ENCODE measurements around the gene DYRK1A. TPM values are rescaled to one million over a fixed set of nuclear protein-coding genes. Genes with fewer than 3 reads are reported as not detected.

Gene DYRK1A
- total RNA-seq, 1 donor from 2014 or later, result 108 TPM

- DNase-seq (ENCODE audit: low spot score), result peak; percentile 86
- peaks cover 100% of the 10 kb centered on the region for H3K79me2 ChIP-seq (ENCODE audit: low read depth)
- no peak overlapping the region for H2AFZ ChIP-seq (replicated peaks)
- H3K27ac Mint-ChIP-seq, result no peak overlapping the region
- no peaks in the 10 kb centered on the region for H3K36me3 ChIP-seq
- H3K4me1 ChIP-seq, result peaks cover 45% of the 10 kb centered on the region
- H3K36me3 Mint-ChIP-seq, result peaks cover 11% of the 10 kb centered on the region
- no peaks in the 10 kb centered on the region for H3K9me3 ChIP-seq (ENCODE audit: low read depth)
- no peak overlapping the region for H3K9ac ChIP-seq
- no peaks in the 10 kb centered on the region for H3K9me3 Mint-ChIP-seq
- TF ChIP-seq CTCF (IDR thresholded peaks at IDR 0.05), result peak; percentile 58
- TF ChIP-seq EZH2 (IDR thresholded peaks at IDR 0.05), result no peak
- no peak for TF ChIP-seq EZH2phosphoT487 (IDR thresholded peaks at IDR 0.05)
- peak overlapping the region; percentile 57 for H3K4me2 ChIP-seq
- H4K20me1 ChIP-seq (ENCODE audit: low read depth), result peaks cover 99% of the 10 kb centered on the region
- H3F3A ChIP-seq (ENCODE audit: low read depth), result peaks cover 39% of the 10 kb centered on the region
- H3K4me3 ChIP-seq, result peak overlapping the region; percentile 10
- H3K27ac ChIP-seq, result no peak overlapping the region
- H3K4me3 Mint-ChIP-seq, result no peak overlapping the region
- H3K27me3 ChIP-seq, result no peaks in the 10 kb centered on the region
- H3K4me1 Mint-ChIP-seq, result peaks cover 43% of the 10 kb centered on the region
- H3K27me3 Mint-ChIP-seq (ENCODE audit: insufficient read depth, low read depth), result no peaks in the 10 kb centered on the region
Measured at GRCh38 chr21:37460196-37460595, 93.6 kb downstream of the DYRK1A start.

GRCh38 chr21:37461479-37461878 lies 94.9 kb downstream of the DYRK1A start:
- H4K20me1 ChIP-seq (ENCODE audit: low read depth), result peaks cover 94% of the 10 kb centered on the region
- H3K27ac Mint-ChIP-seq, result no peak overlapping the region

GRCh38 chr21:37462087-37462861 lies 95.7 kb downstream of the DYRK1A start:
- Mint-ChIP-seq H3K4me1 (peaks cover 41% of the 10 kb centered on the region), H3K27ac (no peak overlapping the region), H3K9me3 (peaks cover under 1% of the 10 kb centered on the region), H3K36me3 (peaks cover 13% of the 10 kb centered on the region), H3K27me3 (ENCODE audit: insufficient read depth, low read depth) (no peaks in the 10 kb centered on the region), H3K4me3 (no peak overlapping the region)
- Histone ChIP-seq H3K4me3 (peak overlapping the region; percentile 5), H3K9ac (no peak overlapping the region), H3F3A (ENCODE audit: low read depth) (peaks cover 39% of the 10 kb centered on the region), H3K27ac (peak overlapping the region; percentile 72), H3K27me3 (no peaks in the 10 kb centered on the region), H3K79me2 (ENCODE audit: low read depth) (peaks cover 100% of the 10 kb centered on the region), H3K36me3 (no peaks in the 10 kb centered on the region), H4K20me1 (ENCODE audit: low read depth) (peaks cover 88% of the 10 kb centered on the region), H2AFZ (replicated peaks) (no peak overlapping the region), H3K4me1 (peaks cover 45% of the 10 kb centered on the region), H3K9me3 (ENCODE audit: low read depth) (no peaks in the 10 kb centered on the region), H3K4me2 (peak overlapping the region; percentile 64)
- TF ChIP-seq CTCF (IDR thresholded peaks at IDR 0.05) (no peak), EZH2phosphoT487 (IDR thresholded peaks at IDR 0.05) (no peak), EZH2 (IDR thresholded peaks at IDR 0.05) (no peak)
- peak; percentile 63 for DNase-seq (ENCODE audit: low spot score)

More at GRCh38 chr21:37461479-37461878, 94.9 kb downstream of the DYRK1A start:
- no peaks in the 10 kb centered on the region for H3K27me3 Mint-ChIP-seq (ENCODE audit: insufficient read depth, low read depth)
- H3K4me1 ChIP-seq, result peaks cover 45% of the 10 kb centered on the region
- no peaks in the 10 kb centered on the region for H3K27me3 ChIP-seq
- no peaks in the 10 kb centered on the region for H3K9me3 ChIP-seq (ENCODE audit: low read depth)
- H3F3A ChIP-seq (ENCODE audit: low read depth), result peaks cover 39% of the 10 kb centered on the region
- no peak overlapping the region for H3K9ac ChIP-seq
- peak overlapping the region; percentile 72 for H3K27ac ChIP-seq
- DNase-seq (ENCODE audit: low spot score), result no peak
- H3K9me3 Mint-ChIP-seq, result no peaks in the 10 kb centered on the region
- peaks cover 100% of the 10 kb centered on the region for H3K79me2 ChIP-seq (ENCODE audit: low read depth)
- H3K36me3 Mint-ChIP-seq, result peaks cover 12% of the 10 kb centered on the region
- peaks cover 41% of the 10 kb centered on the region for H3K4me1 Mint-ChIP-seq
- peak overlapping the region; percentile 64 for H3K4me2 ChIP-seq
- no peak overlapping the region for H2AFZ ChIP-seq (replicated peaks)
- peak overlapping the region; percentile 5 for H3K4me3 ChIP-seq
- TF ChIP-seq CTCF (IDR thresholded peaks at IDR 0.05), result no peak
- TF ChIP-seq EZH2phosphoT487 (IDR thresholded peaks at IDR 0.05), result no peak
- TF ChIP-seq EZH2 (IDR thresholded peaks at IDR 0.05), result no peak
- no peak overlapping the region for H3K4me3 Mint-ChIP-seq
- H3K36me3 ChIP-seq, result no peaks in the 10 kb centered on the region

Measured in neural progenitor cell (in vitro differentiated cells).